IMR-90 (cell line): ENCODE results near the gene TENM4.

ENCODE experiments used
- POLR2A ChIP-seq: IDR thresholded peaks from 2 replicates; pipeline ENCODE4 v1.6.1; 2012; ENCODE audit warnings: mild to moderate bottlenecking, low read depth, low read length
- RAD21 ChIP-seq: IDR thresholded peaks from 2 replicates; pipeline ENCODE4 v1.6.1; 2012; ENCODE audit warnings: low read length, improper control_type of control experiment
- RCOR1 ChIP-seq: IDR thresholded peaks from 2 replicates; pipeline ENCODE4 v1.6.1; 2012; ENCODE audit warnings: mild to moderate bottlenecking, low read length, improper control_type of control experiment; ENCODE audit not compliant: insufficient replicate concordance
- RFX5 ChIP-seq: IDR thresholded peaks from 2 replicates; pipeline ENCODE4 v1.8.0; 2012; ENCODE audit warnings: low read depth, mild to moderate bottlenecking, low read length, moderate library complexity
- TF ChIP-seq, protein P1 (sequence below): conservative IDR thresholded peaks from 2 replicates; pipeline ENCODE4 v1.5.1; 2012; ENCODE audit warnings: mild to moderate bottlenecking, low read depth, low read length, improper control_type of control experiment

DNA sequence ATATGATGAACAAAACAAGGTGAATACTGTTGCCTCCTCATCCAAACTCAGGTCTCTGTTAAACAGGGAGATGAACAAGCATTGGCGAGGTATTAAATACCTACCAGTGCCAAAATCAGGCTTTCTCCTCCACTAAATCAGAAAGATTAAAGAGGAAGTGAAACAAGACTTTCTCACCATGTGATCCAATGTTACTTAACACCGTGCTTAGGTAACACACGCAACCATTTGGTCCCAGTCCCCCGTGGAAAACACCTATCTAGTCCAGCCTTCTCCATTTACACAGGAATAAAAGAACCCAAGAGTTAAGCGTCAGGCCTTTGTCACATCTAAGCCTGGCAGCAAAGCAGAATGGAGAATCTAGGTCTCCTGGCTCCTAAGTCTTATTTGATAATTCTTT lies 34.5 kb downstream of the TENM4 start:
- TF ChIP-seq, protein P1, sequence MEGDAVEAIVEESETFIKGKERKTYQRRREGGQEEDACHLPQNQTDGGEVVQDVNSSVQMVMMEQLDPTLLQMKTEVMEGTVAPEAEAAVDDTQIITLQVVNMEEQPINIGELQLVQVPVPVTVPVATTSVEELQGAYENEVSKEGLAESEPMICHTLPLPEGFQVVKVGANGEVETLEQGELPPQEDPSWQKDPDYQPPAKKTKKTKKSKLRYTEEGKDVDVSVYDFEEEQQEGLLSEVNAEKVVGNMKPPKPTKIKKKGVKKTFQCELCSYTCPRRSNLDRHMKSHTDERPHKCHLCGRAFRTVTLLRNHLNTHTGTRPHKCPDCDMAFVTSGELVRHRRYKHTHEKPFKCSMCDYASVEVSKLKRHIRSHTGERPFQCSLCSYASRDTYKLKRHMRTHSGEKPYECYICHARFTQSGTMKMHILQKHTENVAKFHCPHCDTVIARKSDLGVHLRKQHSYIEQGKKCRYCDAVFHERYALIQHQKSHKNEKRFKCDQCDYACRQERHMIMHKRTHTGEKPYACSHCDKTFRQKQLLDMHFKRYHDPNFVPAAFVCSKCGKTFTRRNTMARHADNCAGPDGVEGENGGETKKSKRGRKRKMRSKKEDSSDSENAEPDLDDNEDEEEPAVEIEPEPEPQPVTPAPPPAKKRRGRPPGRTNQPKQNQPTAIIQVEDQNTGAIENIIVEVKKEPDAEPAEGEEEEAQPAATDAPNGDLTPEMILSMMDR, result no peak
- TF ChIP-seq POLR2A, result no peak
- no peak for TF ChIP-seq RAD21
- no peak for TF ChIP-seq RFX5
- TF ChIP-seq RCOR1, result no peak
